Raji (cell line): Measurements from ENCODE around the gene PKNOX2.

Experiments used
- POLR2A ChIP-seq: IDR thresholded peaks from 2 replicates; pipeline ENCODE4 v1.6.1; 2011; ENCODE audit warnings: low read depth, low read length, control low read depth; ENCODE audit not compliant: insufficient read depth

PKNOX2 gene

DNA sequence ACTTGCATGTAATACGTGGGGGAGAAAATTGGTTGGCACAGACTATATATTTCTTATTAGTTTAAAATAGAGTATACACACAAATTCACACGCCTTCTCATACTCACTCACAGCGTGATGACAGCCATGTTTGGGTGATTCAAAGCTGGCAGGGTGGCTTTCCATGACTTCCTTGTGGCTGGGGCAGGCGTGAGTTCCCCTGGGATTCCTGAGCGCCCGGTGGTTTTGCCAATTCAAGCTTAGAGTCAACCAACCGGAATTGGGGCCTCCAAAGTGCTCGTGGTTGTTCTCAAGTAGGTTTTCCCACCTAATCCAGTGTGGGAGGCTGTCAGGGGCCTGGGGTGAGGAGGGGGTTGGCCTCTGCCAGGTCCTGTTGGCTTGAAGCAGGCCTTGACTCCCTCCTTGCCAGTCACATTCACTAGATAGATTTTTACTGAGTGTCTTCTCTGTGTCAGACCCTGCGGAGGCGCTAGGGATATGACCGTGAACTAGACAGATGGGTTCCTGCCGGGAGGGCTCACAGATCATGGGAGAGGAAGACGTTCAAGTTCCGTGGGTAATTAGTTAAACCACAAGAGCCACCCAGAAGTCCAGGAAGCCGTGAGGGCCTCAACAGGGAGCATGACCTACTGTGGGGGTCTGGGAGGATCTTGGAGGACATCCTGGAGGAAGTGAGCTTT, 11.5 kb downstream of the PKNOX2 start:
- TF ChIP-seq POLR2A: no peak

DNA sequence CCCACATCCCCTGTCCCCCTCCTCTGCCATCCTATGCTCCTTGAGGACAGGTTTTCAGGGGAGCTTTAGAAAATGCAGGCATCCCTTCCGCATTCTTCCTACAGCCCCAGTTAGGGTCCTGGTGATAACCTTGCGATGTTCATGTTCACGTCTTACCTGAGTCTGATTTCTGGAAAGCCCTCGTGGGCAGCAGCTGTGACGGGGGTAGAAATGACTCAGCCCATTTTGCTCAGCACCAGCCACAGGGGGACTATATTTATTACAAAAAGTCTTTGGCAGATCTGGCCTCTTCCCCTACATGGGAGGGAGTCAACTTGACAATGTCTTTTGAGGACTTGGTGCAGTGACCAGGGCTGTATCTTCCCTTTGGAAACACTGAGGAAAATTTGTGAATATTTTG, 12.3 kb downstream of the PKNOX2 start:
- no peak for TF ChIP-seq POLR2A

DNA sequence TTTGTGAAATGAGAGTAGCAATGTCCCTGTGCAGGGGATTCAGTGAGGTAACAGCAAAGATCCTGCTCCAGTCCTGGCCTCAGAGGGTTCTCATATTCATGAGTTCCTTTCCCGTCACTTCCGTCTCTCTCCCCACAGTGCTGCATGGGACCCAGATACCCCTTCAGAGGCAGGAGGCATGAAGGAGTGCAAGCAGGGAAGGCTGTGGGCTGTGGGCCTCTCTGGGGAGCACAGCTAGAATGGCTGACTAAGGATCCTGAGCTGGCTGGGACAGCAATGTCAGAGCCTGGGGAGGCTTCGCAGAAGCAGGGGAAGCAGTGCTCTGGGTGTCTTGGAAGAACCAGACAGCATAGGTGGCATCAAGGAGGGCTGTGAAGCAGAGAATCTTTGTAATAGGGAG, 13.0 kb downstream of the PKNOX2 start:
- TF ChIP-seq POLR2A: no peak

DNA sequence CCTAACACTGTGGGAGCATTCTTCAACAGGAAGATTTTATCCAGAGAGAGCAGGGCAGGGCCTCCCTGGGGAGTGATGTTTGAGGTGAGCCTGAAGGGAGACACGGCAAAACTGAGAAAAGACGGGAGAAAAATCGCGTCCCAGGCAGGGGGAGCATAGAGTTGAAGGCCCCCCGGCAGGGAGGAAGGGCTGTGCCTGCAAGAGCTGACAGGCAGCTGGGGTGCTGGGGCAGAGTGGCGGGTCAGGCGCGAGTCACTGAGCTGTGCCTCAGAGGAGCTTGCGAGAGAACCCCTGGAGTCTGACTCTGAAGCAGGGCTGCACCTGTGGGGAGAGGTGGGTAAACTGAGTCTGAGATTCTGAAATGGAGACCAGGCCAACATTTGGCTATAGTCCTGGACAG, 14.8 kb downstream of the PKNOX2 start:
- no peak for TF ChIP-seq POLR2A

DNA sequence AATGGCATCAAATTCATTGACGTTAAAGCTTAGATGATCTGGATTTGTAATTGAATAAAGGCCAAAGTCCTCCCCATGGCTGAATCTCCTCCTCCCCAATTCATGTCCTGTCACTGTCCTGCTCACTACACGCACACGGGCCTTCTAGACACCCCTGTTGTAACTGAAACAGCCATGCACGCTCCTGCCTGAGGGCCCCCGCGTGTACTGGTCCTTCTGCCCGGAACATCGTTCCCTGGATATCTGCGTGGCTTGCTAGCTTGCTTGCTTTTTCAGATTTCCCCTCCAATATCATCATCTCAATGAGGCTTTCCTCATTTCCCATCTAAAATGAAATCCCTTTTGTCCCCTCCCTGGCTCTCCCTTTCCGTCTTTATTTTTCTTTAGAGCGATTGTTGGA, 15.3 kb downstream of the PKNOX2 start:
- TF ChIP-seq POLR2A: no peak

DNA sequence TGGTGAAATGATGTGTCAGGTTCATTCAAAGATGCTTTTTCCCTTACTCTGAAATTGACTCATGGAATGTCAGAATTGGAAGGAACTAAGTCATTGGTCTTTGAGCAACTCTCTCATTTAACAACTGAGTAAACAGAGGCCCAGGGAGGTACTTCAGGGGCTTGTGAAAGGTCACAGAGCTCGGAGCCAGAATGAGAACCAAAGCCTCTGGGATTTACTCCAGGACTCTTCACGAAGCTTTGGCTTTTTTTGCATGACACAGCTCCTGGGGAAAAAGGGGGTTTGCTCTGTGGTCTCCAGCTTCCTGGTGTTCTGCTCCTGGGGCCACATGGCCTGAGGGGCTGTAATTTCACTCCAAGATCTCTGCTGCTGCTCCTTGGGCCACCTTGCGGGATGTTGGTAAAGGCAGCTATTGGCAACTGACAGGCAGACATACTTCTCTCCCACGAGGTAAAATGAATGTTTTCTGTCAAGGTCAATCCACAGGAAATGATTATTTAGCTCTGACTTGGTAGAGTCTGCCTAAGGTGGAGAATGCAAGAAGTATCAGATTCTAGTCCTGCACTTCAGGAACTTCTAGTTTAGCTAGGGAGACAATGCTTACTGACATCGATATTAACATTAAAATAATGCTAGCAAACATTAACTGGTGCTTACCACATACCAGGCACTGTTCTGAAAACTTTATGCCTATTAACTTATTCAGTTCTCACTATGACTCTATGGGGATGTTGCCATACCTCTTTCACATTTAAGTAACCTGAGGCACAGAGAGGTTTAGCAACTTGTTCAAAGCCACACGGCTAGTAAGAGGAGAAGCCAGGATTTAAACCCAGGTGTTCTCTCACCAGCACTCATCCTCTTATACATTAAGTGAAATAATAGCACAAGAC, 16.1 kb downstream of the PKNOX2 start:
- TF ChIP-seq POLR2A: no peak

DNA sequence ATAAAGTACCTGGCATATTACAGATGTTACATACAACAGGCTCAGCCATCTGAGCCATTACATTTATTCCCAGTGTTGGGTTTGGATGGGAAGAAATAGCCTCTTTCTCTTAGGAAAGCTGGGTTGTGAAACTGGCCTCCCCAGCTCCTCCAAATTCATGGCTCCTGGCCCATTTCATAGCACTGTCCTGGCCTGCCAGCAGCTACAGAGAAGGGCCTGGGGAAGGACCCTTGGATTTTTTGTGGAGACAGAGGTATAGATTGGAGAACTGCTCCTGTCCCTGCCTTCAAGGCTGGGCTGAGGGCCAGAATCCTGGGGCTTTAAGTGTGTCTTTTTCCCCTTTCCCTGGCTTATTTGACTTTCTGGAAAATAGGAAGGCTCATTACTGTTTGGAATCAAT, 18.0 kb downstream of the PKNOX2 start:
- no peak for TF ChIP-seq POLR2A

DNA sequence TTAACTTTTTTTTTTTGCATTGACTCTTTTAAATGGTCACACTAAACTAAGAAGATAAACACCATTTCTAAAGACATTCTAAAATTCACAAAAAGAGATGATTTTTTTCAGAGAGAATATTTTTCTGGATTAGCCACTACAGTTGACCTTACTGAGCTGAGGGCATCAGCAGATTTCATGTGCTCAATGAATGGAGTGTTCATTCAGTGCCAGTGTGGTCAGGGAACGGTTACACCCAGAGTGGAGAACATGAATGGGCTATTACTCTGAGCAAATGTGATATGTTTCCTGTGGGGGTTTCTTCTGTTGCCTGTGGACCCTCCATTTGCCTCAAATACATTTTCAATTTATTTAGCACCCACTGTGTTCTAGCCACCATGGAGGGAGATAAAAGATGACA, 19.1 kb downstream of the PKNOX2 start:
- no peak for TF ChIP-seq POLR2A

DNA sequence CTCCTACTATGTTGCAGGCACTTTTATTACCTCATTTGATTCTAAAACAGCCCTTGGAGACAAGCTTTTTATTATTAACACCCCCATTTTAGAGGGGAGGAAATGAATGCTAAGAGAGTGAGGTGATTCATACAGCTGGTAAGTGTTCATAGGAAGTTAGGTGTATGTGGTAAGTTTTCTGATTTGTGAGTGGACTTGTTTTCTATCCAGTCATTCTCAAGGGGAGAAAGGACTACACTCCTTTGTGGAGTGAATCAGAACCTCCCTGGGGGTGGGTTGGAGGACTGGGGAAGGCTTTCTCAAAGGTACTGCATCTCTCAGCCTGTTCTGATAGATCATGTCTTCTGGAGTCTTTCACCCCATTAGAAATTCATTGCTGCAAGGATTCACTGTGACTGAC, 23.5 kb downstream of the PKNOX2 start:
- no peak for TF ChIP-seq POLR2A

DNA sequence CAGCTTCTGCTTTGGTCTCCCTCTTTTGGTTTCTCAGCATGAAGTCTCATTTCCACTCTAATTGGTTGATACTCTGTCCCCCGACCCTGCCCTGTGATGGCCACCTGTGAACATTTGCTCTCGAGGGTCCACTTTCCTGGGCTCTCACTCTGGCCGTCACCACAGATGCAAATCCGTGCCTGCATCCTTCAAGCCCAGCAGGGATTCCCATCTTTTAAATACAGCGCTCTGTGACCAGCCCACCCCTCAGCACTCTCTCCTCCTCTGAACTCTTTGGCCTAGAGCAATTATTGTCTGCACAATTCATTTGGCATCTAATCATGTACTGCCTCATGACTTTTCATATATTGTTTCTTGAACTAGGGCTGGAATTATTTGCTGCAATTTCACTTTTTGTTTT, 26.0 kb downstream of the PKNOX2 start:
- TF ChIP-seq POLR2A: no peak

DNA sequence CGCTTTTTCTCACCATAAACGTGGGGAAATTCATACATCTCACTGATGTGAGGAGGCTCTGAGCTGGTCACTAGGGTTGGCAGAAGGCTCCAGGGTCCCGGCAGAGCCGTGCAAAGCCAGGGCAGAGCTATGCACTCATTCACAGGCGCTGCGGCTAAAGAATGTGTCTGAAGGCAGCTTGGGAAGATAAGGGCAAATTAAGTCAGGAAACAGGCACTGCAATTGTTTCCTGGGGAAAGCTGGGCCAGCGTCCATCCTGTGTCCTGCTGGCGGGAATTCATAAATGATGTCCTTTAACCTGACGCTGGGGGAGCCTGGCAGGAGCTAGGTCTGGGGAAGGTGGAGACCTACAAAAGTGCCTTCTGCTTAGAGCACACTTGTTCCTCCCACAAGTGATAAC, 27.6 kb downstream of the PKNOX2 start:
- no peak for TF ChIP-seq POLR2A

DNA sequence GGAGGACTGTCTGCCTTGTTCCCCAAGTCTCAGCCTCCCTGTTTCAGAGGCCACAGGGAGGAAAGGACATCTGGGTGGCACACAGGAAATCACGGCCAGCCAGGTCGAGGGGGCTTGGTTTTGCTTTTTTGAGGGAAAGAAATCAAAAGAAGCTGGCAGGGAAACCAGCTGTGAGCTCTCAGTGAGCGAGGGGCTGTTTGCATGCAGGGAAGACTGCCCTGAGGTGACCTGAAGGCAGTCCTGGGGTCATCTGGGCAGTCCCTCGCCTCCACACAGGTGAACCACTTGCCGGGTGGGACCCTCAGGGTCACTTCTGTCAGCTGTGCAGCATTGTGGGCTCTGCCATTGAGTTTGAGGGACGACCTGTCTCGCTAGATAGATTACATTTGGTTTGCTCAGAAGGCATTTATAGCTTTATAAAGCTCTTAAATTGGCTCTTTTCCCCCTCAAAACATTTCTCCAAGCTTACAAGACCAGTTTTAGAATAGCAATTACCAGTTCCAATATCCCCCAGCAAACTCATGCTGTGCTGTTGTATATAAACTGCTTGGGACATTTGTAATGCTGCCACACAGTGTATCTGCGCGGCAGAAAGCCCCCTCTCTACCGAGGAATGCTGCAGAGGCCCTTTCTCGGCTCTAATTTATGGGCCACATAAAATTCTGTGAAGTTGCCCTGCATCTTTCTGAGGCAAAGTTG, 28.3 kb downstream of the PKNOX2 start:
- no peak for TF ChIP-seq POLR2A

DNA sequence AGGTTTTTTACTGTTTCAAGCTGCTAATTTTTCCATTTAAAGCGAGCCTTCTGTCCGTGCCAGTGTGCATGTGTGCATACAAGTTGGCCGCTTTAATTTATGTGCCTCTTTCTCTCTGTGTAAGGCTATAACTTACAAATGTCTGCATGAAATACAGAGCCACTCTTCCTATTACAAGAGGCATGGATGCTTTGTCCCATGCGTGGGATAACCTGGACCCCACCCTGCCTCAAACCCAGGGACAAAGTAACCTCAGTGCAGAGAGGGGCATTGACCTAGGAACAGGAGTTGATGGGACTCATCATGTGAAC, 28.8 kb downstream of the PKNOX2 start:
- no peak for TF ChIP-seq POLR2A

DNA sequence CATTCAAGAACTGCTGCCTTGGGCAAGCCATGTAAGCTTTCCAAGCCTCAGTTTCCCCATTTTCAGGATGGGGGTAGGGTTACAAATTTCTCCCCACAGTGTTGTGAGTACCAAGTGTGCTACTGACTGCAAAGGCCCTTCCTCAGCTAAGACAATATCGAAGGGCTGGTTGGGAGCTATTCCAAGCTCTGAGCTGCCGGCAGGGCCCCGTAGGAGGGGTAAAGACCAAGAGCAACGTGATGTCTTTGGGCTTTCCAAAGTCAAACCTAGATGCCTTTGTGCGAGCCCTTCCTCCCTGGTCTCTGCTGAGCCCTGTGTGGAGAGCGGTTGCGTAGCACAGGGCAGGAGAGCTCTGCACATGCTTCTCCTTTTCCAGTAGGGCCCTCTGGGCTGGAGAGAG, 29.3 kb downstream of the PKNOX2 start:
- no peak for TF ChIP-seq POLR2A

DNA sequence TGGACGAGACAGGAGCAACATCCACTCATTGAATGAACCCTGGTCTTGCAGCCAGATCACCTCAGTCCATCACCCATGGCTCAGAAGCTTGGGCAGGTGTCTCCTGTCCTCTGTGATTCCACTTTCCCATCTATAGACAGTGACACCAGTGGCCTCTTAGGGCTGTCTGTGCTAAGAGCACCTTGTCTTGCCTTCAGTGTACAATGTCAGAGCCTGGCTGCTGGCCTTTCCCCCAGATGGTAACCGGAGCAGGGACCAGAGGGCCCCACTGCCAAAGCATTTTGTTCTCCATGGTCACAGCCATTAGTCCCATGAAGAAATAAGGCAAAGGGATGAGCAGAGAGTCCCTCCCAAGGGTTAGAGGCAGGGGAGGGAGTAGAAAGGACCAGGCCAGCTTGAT, 35.4 kb downstream of the PKNOX2 start:
- no peak for TF ChIP-seq POLR2A

DNA sequence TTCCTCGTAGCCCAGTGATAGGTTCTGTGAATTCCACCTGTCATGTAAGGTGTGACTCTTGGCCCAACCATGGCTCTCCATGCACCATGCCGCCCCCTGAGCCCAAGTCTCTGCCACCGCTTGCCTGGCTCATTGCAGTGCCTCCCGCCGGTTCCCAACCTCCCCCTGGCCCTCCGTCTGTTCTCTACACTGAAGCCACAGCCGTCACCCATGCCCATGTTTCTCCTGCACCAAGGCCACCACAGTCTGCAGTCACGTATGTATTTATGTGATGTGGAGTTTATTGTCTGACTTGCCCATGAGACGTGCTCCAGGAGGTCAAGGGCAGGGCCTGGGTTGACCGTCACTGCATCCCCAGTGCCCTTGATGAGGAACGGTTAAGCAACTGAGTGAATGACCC, 35.9 kb downstream of the PKNOX2 start:
- no peak for TF ChIP-seq POLR2A
